HEK293 (cell line): Measurements from ENCODE around the gene NRP2.

Experiments used
- CTCF ChIA-PET: fragments of 350-600 bp; formaldehyde crosslinking; extraction: SDS; loops from one replicate; lab custom pipeline; 2021; ENCODE audit warnings: antibody characterized with exemption; lab: Yijun Ruan, JAX
- POLR2A ChIA-PET: fragments of 300-600 bp; formaldehyde crosslinking; extraction: SDS; loops from one replicate; lab custom pipeline; 2020; ENCODE audit warnings: antibody characterized with exemption, inconsistent platforms; lab: Yijun Ruan, JAX
- H3K27ac ChIP-seq: fragments of 200-500 bp; sonication (Bioruptor generic); 2 replicates; pipeline ENCODE4 v1.5.1; 2014; ENCODE audit warnings: low read depth, low read length, control low read depth, inconsistent platforms; ENCODE audit errors: extremely low read depth
- H3K36me3 ChIP-seq, 2 experiments: fragments of 200-500 bp in 1 of 2; sonication (Bioruptor generic) in 1 of 2; 1 replicate in 1 of 2; 2 replicates in 1 of 2; pipeline ENCODE4 v1.5.1; 2014 to 2017; ENCODE audit warnings: inconsistent platforms in 2 of 2, low read length in 2 of 2; ENCODE audit not compliant: control insufficient read depth in 2 of 2, insufficient read depth in 1 of 2
- H3K4me1 ChIP-seq: fragments of 200-500 bp; sonication (Bioruptor generic); 2 replicates; pipeline ENCODE4 v1.5.1; 2014; ENCODE audit warnings: mild to moderate bottlenecking, low read length, inconsistent platforms; ENCODE audit not compliant: control insufficient read depth, insufficient read depth
- H3K4me3 ChIP-seq: 2 replicates; pipeline ENCODE4 v1.5.1; 2011; ENCODE audit warnings: low read depth, mild to moderate bottlenecking, control low read depth, low read length, moderate library complexity
- H3K9me3 ChIP-seq: fragments of 200-500 bp; sonication (Bioruptor generic); 2 replicates; pipeline ENCODE4 v1.5.1; 2014; ENCODE audit warnings: low read depth, low read length, inconsistent platforms; ENCODE audit not compliant: control insufficient read depth, insufficient read depth
- HOXD13 ChIP-seq: sonication (generic); formaldehyde crosslinking; IDR thresholded peaks from 2 replicates; pipeline ENCODE4 v1.8.0; 2022; ENCODE audit warnings: missing genetic modification reagents, borderline replicate concordance
- ZNF121 ChIP-seq: fragments of 450-650 bp; formaldehyde crosslinking; IDR thresholded peaks from 2 replicates; pipeline ENCODE4 v1.5.1; 2016; ENCODE audit warnings: missing biosample characterization, missing genetic modification characterization
- ZNF138 ChIP-seq: fragments of 450-650 bp; formaldehyde crosslinking; IDR thresholded peaks from 2 replicates; pipeline ENCODE4 v1.5.1; 2016; ENCODE audit warnings: missing biosample characterization, missing genetic modification characterization, borderline replicate concordance
- ZNF16 ChIP-seq: fragments of 450-650 bp; formaldehyde crosslinking; IDR thresholded peaks from 2 replicates; pipeline ENCODE4 v1.5.1; 2016; ENCODE audit warnings: low read depth, missing biosample characterization, missing genetic modification characterization
- ZNF211 ChIP-seq: fragments of 450-650 bp; formaldehyde crosslinking; IDR thresholded peaks from 2 replicates; pipeline ENCODE4 v1.5.1; 2016; ENCODE audit warnings: low read depth, missing biosample characterization, missing genetic modification characterization
- ZNF37A ChIP-seq: fragments of 450-650 bp; IDR thresholded peaks from 2 replicates; pipeline ENCODE4 v1.5.1; 2018; ENCODE audit warnings: missing biosample characterization, missing genetic modification characterization
- ZNF530 ChIP-seq: fragments of 450-650 bp; formaldehyde crosslinking; IDR thresholded peaks from 2 replicates; pipeline ENCODE4 v1.5.1; 2016; ENCODE audit warnings: low read depth, missing biosample characterization, missing genetic modification characterization
- ZNF560 ChIP-seq: fragments of 450-650 bp; formaldehyde crosslinking; IDR thresholded peaks from 2 replicates; pipeline ENCODE4 v1.5.1; 2017; ENCODE audit warnings: missing biosample characterization, missing genetic modification characterization, borderline replicate concordance
- ZNF623 ChIP-seq: fragments of 450-650 bp; formaldehyde crosslinking; IDR thresholded peaks from 2 replicates; pipeline ENCODE4 v1.5.1; 2016; ENCODE audit warnings: missing biosample characterization, missing genetic modification characterization
- ZNF747 ChIP-seq: fragments of 450-650 bp; formaldehyde crosslinking; IDR thresholded peaks from 2 replicates; pipeline ENCODE4 v1.5.1; 2016; ENCODE audit warnings: missing biosample characterization, missing genetic modification characterization
- ZNF785 ChIP-seq: fragments of 450-650 bp; formaldehyde crosslinking; IDR thresholded peaks from 2 replicates; pipeline ENCODE4 v1.5.1; 2016; ENCODE audit warnings: missing biosample characterization, missing genetic modification characterization
- TF ChIP-seq, protein P1 (sequence below): fragments of 450-650 bp; formaldehyde crosslinking; IDR thresholded peaks from 2 replicates; pipeline ENCODE4 v1.5.1; 2016; ENCODE audit warnings: missing biosample characterization, missing genetic modification characterization
- TF ChIP-seq, protein P2 (sequence below): fragments of 450-650 bp; formaldehyde crosslinking; IDR thresholded peaks from 2 replicates; pipeline ENCODE4 v1.5.1; 2016; ENCODE audit warnings: missing biosample characterization, missing genetic modification characterization
- TF ChIP-seq, protein P3 (sequence below): fragments of 450-650 bp; formaldehyde crosslinking; IDR thresholded peaks from 2 replicates; pipeline ENCODE4 v1.5.1; 2016; ENCODE audit warnings: missing biosample characterization, missing genetic modification characterization
- TF ChIP-seq, protein P4 (sequence below): fragments of 450-650 bp; formaldehyde crosslinking; IDR thresholded peaks from 2 replicates; pipeline ENCODE4 v1.5.1; 2016; ENCODE audit warnings: missing biosample characterization, missing genetic modification characterization
- TF ChIP-seq, protein P5 (sequence below): fragments of 450-650 bp; formaldehyde crosslinking; IDR thresholded peaks from 2 replicates; pipeline ENCODE4 v1.5.1; 2017; ENCODE audit warnings: missing biosample characterization, missing genetic modification characterization
- TF ChIP-seq, protein P6 (sequence below): fragments of 450-650 bp; formaldehyde crosslinking; IDR thresholded peaks from 2 replicates; pipeline ENCODE4 v1.5.1; 2016; ENCODE audit warnings: missing biosample characterization, missing genetic modification characterization

NRP2 gene

DNA sequence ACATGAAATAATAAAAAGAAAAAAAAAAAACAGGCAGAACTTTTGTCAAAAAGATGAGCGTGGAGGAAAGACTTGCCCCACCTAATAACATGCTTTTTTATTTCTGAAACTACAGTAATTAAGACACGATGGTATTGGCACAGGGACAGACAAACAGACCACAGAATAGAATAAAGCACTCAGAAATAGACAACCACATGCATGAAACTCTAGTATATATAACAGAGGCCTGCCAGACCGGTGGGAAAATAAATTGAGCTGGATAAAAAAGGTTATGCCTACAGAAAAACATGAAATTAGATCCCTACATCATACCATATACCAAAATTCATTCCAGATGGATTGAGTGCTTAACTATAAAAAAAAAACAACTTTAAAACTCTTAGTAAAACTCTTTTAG, 163.1 kb downstream of the NRP2 start:
- ChIA-PET POLR2A (no interaction called here), CTCF (interaction anchor here (0.6 to 1.2 kb wide), 5 partner anchors 11 to 103 kb away, joined by 3 to 12 read pairs (median 4); no protein-coding TSS in a partner anchor)
- Histone ChIP-seq H3K4me3 (no peak overlapping the region), H3K4me1 (no peaks in the 10 kb centered on the region)
- TF ChIP-seq ZNF138 (tag by site-specific recombination) (no peak), ZNF560 (tag by site-specific recombination) (no peak), ZNF37A (no peak), ZNF121 (tag by site-specific recombination) (no peak), ZNF16 (tag by site-specific recombination) (no peak), ZNF623 (tag by site-specific recombination) (no peak), ZNF747 (tag by site-specific recombination) (no peak), ZNF211 (tag by site-specific recombination) (no peak), ZNF785 (tag by site-specific recombination) (no peak), ZNF530 (tag by site-specific recombination) (no peak), HOXD13 (CRISPR knock-in tag) (no peak)
- TF ChIP-seq, protein P1, sequence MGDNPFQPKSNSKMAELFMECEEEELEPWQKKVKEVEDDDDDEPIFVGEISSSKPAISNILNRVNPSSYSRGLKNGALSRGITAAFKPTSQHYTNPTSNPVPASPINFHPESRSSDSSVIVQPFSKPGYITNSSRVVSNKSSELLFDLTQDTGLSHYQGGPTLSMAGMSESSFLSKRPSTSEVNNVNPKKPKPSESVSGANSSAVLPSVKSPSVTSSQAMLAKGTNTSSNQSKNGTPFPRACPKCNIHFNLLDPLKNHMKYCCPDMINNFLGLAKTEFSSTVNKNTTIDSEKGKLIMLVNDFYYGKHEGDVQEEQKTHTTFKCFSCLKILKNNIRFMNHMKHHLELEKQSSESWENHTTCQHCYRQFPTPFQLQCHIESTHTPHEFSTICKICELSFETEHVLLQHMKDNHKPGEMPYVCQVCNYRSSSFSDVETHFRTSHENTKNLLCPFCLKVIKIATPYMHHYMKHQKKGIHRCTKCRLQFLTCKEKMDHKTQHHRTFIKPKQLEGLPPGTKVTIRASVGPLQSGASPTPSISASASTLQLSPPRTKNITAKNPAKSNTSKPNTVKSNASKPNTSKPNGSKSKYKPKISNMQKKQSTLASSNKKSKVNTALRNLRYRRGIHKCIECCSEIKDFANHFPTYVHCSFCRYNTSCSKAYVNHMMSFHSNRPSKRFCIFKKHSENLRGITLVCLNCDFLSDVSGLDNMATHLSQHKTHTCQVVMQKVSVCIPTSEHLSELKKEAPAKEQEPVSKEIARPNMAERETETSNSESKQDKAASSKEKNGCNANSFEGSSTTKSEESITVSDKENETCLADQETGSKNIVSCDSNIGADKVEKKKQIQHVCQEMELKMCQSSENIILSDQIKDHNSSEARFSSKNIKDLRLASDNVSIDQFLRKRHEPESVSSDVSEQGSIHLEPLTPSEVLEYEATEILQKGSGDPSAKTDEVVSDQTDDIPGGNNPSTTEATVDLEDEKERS (tag by site-specific recombination): no peak
- TF ChIP-seq, protein P2, sequence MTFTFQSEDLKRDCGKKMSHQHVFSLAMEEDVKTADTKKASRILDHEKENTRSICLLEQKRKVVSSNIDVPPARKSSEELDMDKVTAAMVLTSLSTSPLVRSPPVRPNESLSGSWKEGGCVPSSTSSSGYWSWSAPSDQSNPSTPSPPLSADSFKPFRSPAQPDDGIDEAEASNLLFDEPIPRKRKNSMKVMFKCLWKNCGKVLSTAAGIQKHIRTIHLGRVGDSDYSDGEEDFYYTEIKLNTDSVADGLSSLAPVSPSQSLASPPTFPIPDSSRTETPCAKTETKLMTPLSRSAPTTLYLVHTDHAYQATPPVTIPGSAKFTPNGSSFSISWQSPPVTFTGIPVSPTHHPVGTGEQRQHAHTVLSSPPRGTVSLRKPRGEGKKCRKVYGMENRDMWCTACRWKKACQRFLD (tag by site-specific recombination): no peak
- TF ChIP-seq, protein P3, sequence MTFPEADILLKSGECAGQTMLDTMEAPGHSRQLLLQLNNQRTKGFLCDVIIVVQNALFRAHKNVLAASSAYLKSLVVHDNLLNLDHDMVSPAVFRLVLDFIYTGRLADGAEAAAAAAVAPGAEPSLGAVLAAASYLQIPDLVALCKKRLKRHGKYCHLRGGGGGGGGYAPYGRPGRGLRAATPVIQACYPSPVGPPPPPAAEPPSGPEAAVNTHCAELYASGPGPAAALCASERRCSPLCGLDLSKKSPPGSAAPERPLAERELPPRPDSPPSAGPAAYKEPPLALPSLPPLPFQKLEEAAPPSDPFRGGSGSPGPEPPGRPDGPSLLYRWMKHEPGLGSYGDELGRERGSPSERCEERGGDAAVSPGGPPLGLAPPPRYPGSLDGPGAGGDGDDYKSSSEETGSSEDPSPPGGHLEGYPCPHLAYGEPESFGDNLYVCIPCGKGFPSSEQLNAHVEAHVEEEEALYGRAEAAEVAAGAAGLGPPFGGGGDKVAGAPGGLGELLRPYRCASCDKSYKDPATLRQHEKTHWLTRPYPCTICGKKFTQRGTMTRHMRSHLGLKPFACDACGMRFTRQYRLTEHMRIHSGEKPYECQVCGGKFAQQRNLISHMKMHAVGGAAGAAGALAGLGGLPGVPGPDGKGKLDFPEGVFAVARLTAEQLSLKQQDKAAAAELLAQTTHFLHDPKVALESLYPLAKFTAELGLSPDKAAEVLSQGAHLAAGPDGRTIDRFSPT (tag by site-specific recombination): no peak
- TF ChIP-seq, protein P4, sequence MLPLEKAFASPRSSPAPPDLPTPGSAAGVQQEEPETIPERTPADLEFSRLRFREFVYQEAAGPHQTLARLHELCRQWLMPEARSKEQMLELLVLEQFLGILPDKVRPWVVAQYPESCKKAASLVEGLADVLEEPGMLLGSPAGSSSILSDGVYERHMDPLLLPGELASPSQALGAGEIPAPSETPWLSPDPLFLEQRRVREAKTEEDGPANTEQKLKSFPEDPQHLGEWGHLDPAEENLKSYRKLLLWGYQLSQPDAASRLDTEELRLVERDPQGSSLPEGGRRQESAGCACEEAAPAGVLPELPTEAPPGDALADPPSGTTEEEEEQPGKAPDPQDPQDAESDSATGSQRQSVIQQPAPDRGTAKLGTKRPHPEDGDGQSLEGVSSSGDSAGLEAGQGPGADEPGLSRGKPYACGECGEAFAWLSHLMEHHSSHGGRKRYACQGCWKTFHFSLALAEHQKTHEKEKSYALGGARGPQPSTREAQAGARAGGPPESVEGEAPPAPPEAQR (tag by site-specific recombination): no peak
- TF ChIP-seq, protein P5, sequence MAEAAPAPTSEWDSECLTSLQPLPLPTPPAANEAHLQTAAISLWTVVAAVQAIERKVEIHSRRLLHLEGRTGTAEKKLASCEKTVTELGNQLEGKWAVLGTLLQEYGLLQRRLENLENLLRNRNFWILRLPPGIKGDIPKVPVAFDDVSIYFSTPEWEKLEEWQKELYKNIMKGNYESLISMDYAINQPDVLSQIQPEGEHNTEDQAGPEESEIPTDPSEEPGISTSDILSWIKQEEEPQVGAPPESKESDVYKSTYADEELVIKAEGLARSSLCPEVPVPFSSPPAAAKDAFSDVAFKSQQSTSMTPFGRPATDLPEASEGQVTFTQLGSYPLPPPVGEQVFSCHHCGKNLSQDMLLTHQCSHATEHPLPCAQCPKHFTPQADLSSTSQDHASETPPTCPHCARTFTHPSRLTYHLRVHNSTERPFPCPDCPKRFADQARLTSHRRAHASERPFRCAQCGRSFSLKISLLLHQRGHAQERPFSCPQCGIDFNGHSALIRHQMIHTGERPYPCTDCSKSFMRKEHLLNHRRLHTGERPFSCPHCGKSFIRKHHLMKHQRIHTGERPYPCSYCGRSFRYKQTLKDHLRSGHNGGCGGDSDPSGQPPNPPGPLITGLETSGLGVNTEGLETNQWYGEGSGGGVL (tag by site-specific recombination): no peak
- TF ChIP-seq, protein P6, sequence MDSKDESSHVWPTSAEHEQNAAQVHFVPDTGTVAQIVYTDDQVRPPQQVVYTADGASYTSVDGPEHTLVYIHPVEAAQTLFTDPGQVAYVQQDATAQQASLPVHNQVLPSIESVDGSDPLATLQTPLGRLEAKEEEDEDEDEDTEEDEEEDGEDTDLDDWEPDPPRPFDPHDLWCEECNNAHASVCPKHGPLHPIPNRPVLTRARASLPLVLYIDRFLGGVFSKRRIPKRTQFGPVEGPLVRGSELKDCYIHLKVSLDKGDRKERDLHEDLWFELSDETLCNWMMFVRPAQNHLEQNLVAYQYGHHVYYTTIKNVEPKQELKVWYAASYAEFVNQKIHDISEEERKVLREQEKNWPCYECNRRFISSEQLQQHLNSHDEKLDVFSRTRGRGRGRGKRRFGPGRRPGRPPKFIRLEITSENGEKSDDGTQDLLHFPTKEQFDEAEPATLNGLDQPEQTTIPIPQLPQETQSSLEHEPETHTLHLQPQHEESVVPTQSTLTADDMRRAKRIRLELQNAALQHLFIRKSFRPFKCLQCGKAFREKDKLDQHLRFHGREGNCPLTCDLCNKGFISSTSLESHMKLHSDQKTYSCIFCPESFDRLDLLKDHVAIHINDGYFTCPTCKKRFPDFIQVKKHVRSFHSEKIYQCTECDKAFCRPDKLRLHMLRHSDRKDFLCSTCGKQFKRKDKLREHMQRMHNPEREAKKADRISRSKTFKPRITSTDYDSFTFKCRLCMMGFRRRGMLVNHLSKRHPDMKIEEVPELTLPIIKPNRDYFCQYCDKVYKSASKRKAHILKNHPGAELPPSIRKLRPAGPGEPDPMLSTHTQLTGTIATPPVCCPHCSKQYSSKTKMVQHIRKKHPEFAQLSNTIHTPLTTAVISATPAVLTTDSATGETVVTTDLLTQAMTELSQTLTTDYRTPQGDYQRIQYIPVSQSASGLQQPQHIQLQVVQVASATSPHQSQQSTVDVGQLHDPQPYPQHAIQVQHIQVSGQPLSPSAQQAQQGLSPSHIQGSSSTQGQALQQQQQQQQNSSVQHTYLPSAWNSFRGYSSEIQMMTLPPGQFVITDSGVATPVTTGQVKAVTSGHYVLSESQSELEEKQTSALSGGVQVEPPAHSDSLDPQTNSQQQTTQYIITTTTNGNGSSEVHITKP (tag by site-specific recombination): no peak
- TF ChIP-seq, all 188 proteins: peak for 0
- Histone ChIP-seq H3K9me3 (no peaks in the 10 kb centered on the region), H3K36me3 (no peaks in the 10 kb centered on the region), H3K27ac (no peak overlapping the region)
